Ovary (tissue), 9 donors: ENCODE measurements around the gene NR3C2. TPM values are rescaled to one million over a fixed set of nuclear protein-coding genes. Genes with fewer than 3 reads are reported as not detected.

Experiments used
- DNase-seq, 5 donors: peaks; one replicate each; pipeline ENCODE4 v3.0.0-alpha.2; 2019 to 2020
- H3K27ac ChIP-seq, 2 donors: fragments of 200-600 bp; one replicate each; pipeline versions ENCODE4 v1.5.1 to v1.8.0; 2019 to 2022
- H3K27me3 ChIP-seq: fragments of 200-600 bp; one replicate; pipeline ENCODE4 v1.8.0; 2022
- H3K36me3 ChIP-seq: fragments of 200-600 bp; sonication (generic); one replicate; pipeline ENCODE4 v1.5.1; 2019
- H3K4me1 ChIP-seq: one replicate; pipeline ENCODE4 v1.8.1; 2013; ENCODE audit warnings: mild to moderate bottlenecking, moderate library complexity; ENCODE audit not compliant: insufficient read depth
- H3K4me3 ChIP-seq: fragments of 200-600 bp; sonication (generic); one replicate; pipeline ENCODE4 v1.5.1; 2017
- H3K9me3 ChIP-seq, 2 donors: fragments of 200-600 bp in 1 of 2; sonication (generic) in 1 of 2; one replicate each; pipeline versions ENCODE4 v1.5.1 to v1.8.1; 2013 to 2019; ENCODE audit warnings: mild to moderate bottlenecking in 1 of 2, moderate library complexity in 1 of 2
- EP300 ChIP-seq: sonication (generic); formaldehyde crosslinking; IDR thresholded peaks from one replicate; pipeline ENCODE4 v1.6.1; 2017; ENCODE audit warnings: antibody characterized with exemption
- POLR2A ChIP-seq: fragments of 450-650 bp; IDR thresholded peaks from one replicate; pipeline ENCODE4 v1.6.1; 2017; ENCODE audit warnings: antibody characterized with exemption, mild to moderate bottlenecking, moderate library complexity
- WGBS, 3 donors: extraction: QIAGEN DNeasy Blood & Tissue Kit in 1 of 3; methylation state at CpG; one replicate each; pipeline versions ENCODE4 v1.1.5 to v1.1.7; 2013 to 2017; 5-methylcytosine and 5-hydroxymethylcytosine counted together
- intact Hi-C, 4 donors: fragments of 100-400 bp; cut with DNase I; formaldehyde crosslinking; loops; one replicate each; pipeline versions ENCODE4 v1.11.0 to v1.15.1; 2022 to 2023
- polyA plus RNA-seq, 2 donors: library from polyadenylated mRNA; stranded (reverse); fragments of 200-250 nt in 1 of 2; fragments of 350-450 nt in 1 of 2; fragmentation: Illumina TruSeq in 1 of 2; extraction: RNeasy Lipid Tissue Mini Kit (QIAGEN cat#74804) in 1 of 2; gene quantifications; one replicate each; pipeline ENCODE4 v1.2.3, GENCODE V29; 2013 to 2014
- total RNA-seq, 7 donors: library from RNA; depleted of rRNA in 2 of 7; stranded (reverse); fragments of >200 nt in 2 of 7; fragmentation: NEBNext Ultra II Directional in 3 of 7; extraction: Animal tissue kit (Norgen Biotek cat#: 25700) in 3 of 7; gene quantifications; one replicate each; pipeline versions ENCODE4 v1.1.0 to v1.2.4, GENCODE V29; 2016 to 2023
- TF ChIP-seq, protein P1 (sequence below), 3 donors: fragments of 450-650 bp in 2 of 3; fragments of 200-600 bp in 1 of 3; IDR thresholded peaks; one replicate each; pipeline versions ENCODE4 v1.5.1 to v1.8.0; 2016 to 2022; ENCODE audit warnings: antibody characterized with exemption in 3 of 3, mild to moderate bottlenecking in 1 of 3
- donor health status: DM: no; HTN: no; CAD: no; lungs with moderate emphysema.
- donor health status: DM: no; HTN: no; CAD: no.
- donor health status: Bipolar disorder and iron deficiency.
- donor health status: DM: yes; HTN: yes; CAD: no.
- donor health status: DM: no; HTN: no; CAD: no.
- donor health status: DM: yes; HTN: yes; CAD: no.

Gene NR3C2
- total and polyA plus RNA-seq, 9 donors, result 6.8 to 37.5 (median 22.9) TPM

DNA sequence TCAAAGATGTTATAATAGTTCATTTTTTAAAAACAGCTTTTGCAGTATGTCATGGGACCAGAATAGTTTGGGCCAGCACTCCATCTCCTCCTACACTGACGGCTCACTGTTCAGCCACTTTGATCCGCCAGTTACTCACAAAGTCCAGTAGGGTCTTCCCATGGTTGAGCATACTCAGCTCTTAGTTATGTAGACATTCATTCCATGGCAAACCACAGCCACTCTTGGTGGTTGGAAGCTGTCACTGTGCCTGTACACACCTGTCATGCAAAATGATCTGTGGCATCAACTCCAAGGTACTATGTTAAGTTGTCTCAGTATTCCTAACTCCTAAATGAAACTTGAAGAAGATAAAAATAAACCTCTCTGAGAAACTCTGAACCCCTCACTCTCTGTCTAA is 127.2 kb downstream of the NR3C2 start:
- no peaks in the 10 kb centered on the region for H3K27me3 ChIP-seq
- H3K36me3 ChIP-seq, result no peaks in the 10 kb centered on the region
- H3K4me1 ChIP-seq, result peaks cover 4% of the 10 kb centered on the region
- DNase-seq, result no peak
- no peaks in the 10 kb centered on the region for H3K9me3 ChIP-seq
- intact Hi-C loops, result no loop called here
- TF ChIP-seq POLR2A (no peak), EP300 (no peak)
- TF ChIP-seq, protein P1, sequence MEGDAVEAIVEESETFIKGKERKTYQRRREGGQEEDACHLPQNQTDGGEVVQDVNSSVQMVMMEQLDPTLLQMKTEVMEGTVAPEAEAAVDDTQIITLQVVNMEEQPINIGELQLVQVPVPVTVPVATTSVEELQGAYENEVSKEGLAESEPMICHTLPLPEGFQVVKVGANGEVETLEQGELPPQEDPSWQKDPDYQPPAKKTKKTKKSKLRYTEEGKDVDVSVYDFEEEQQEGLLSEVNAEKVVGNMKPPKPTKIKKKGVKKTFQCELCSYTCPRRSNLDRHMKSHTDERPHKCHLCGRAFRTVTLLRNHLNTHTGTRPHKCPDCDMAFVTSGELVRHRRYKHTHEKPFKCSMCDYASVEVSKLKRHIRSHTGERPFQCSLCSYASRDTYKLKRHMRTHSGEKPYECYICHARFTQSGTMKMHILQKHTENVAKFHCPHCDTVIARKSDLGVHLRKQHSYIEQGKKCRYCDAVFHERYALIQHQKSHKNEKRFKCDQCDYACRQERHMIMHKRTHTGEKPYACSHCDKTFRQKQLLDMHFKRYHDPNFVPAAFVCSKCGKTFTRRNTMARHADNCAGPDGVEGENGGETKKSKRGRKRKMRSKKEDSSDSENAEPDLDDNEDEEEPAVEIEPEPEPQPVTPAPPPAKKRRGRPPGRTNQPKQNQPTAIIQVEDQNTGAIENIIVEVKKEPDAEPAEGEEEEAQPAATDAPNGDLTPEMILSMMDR (IDR thresholded peaks at IDR 0.05), result no peak
- H3K27ac ChIP-seq, result no peak overlapping the region
- no peak overlapping the region for H3K4me3 ChIP-seq
- WGBS, 3 donors, result 72 to 92% (median 83%) methylated on average over 2 of the region's 2 CpGs

DNA sequence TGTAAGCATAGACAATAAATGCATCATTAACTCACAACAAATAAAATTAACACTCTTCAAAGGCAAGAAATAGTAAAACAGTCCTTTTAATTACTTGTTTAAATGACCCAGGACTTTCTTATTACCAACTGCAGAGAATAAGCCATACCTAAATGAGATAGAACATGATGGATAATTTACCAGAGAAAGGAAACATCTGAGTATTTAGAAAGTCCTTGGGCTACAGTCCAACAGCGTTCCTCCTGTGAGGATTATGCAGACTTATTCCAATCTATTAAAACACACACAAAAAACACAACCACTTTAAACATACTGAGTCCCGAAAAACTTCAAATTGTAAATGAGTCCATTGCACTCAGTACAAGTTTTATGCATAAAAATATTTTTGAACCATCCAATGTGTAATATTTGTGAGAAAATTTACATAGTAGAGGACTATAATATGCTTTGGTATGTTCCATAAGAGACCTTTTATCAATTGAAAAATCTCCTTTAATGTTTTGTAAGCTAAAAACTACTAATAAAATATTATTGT is 129.2 kb downstream of the NR3C2 start:
- no peak overlapping the region for H3K27ac ChIP-seq
- no peaks in the 10 kb centered on the region for H3K9me3 ChIP-seq
- H3K27me3 ChIP-seq, result no peaks in the 10 kb centered on the region
- TF ChIP-seq POLR2A (no peak), EP300 (no peak)
- TF ChIP-seq, protein P1 (IDR thresholded peaks at IDR 0.05), result no peak
- H3K4me3 ChIP-seq, result no peak overlapping the region
- H3K36me3 ChIP-seq, result no peaks in the 10 kb centered on the region
- intact Hi-C loops, result no loop called here
- DNase-seq, result peak in 3 of 5 donors; percentile 31 to 39 (median 35)
- peaks cover 4% of the 10 kb centered on the region for H3K4me1 ChIP-seq
- WGBS, 3 donors, result 2 to 9% (median 5%) methylated on average over 2 of the region's 2 CpGs

DNA sequence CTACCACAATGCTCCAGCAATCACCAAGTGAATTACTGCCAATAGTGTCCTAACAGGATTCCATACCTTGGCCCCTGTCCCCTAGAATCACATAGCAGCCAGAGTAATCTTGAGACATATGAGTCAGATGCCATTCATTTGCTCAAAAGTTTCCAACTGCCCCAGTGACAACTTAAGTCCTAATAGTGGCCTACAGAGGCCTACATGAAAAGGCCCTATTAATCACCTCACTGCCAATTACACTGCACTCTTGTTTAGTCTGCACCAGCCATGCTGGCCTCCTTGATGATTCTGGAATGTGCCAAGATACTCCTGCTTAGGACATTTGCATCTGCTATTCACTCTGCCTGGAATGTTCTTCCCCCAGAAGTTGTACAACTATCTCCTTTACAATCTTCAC is 130.7 kb downstream of the NR3C2 start:
- no peak for DNase-seq
- intact Hi-C loops, result loop anchor here in 1 of 4 donors (1.0 kb wide), 1 partner anchor 12 kb away; no protein-coding TSS in a partner anchor
- H3K4me3 ChIP-seq, result no peak overlapping the region
- H3K9me3 ChIP-seq, result no peaks in the 10 kb centered on the region
- peaks cover 4% of the 10 kb centered on the region for H3K4me1 ChIP-seq
- TF ChIP-seq POLR2A (no peak), EP300 (no peak)
- TF ChIP-seq, protein P1 (IDR thresholded peaks at IDR 0.05), result no peak
- H3K27me3 ChIP-seq, result no peaks in the 10 kb centered on the region
- no peak overlapping the region for H3K27ac ChIP-seq
- H3K36me3 ChIP-seq, result no peaks in the 10 kb centered on the region

DNA sequence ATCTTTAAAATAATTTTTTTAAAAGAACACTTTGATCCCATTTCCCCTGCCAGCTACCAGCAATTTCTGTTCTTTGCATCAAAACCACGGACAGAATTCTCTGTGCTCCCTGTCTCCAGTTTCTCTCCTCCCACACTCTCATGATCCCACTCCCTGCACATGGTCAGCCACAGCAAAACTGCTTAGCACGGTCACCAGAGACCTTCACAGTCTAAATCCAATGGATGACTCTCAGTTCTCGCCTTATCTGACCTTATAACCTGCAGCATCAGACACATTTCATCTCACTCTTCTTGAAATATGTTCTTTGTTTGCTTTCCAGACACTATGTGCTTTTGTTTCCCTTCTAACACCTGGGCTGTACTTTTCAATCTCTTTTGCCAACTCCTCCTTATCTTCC is 131.5 kb downstream of the NR3C2 start:
- WGBS, 3 donors, result 35 to 46% (median 40%) methylated on average over 3 of the region's 3 CpGs
- no peaks in the 10 kb centered on the region for H3K27me3 ChIP-seq
- DNase-seq, result no peak
- intact Hi-C loops, result loop anchor here in 1 of 4 donors (1.0 kb wide), 1 partner anchor 11 kb away; no protein-coding TSS in a partner anchor
- H3K27ac ChIP-seq, result no peak overlapping the region
- TF ChIP-seq EP300, result no peak
- no peaks in the 10 kb centered on the region for H3K9me3 ChIP-seq
- peaks cover 4% of the 10 kb centered on the region for H3K4me1 ChIP-seq
- H3K36me3 ChIP-seq, result no peaks in the 10 kb centered on the region
- H3K4me3 ChIP-seq, result no peak overlapping the region

DNA sequence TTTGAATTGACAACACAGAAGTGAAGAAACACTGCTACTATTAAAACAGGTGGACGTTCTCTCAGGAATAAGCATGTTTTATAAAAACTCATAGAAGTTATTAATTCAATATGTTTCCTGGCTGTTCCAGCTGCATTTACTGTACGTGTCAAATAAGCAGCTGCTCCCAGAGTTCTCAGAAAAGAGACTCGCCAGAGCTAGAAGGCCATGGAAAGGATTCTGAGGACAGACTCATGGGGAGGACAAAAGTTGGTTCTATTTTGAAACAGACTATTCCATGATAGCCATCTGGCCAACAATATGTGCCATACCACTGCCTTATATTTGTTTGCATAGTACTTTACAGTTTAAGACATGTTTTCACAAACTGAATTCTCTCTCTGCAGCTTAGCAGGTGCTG is 136.5 kb downstream of the NR3C2 start:
- H3K4me3 ChIP-seq, result no peak overlapping the region
- peaks cover under 1% of the 10 kb centered on the region for H3K4me1 ChIP-seq
- H3K27me3 ChIP-seq, result no peaks in the 10 kb centered on the region
- no peak overlapping the region for H3K27ac ChIP-seq
- DNase-seq, result no peak
- TF ChIP-seq, protein P1 (IDR thresholded peaks at IDR 0.05), result no peak
- TF ChIP-seq EP300 (no peak), POLR2A (no peak)
- H3K9me3 ChIP-seq, result no peaks in the 10 kb centered on the region
- no peaks in the 10 kb centered on the region for H3K36me3 ChIP-seq
- 54 to 65% (median 62%) methylated on average over 3 of the region's 3 CpGs for WGBS, 3 donors
- intact Hi-C loops, result no loop called here
